ENCODE results near the gene BMP8B. TPM values are rescaled to one million over a fixed set of nuclear protein-coding genes. Genes with fewer than 3 reads are reported as not detected.

Gene BMP8B
- total and polyA plus RNA-seq, 2 of the 8 experiments (the other 6 are each of a cell fraction or from before 2014, with no cell fraction given), result 0.37 to 0.50 TPM

DNA sequence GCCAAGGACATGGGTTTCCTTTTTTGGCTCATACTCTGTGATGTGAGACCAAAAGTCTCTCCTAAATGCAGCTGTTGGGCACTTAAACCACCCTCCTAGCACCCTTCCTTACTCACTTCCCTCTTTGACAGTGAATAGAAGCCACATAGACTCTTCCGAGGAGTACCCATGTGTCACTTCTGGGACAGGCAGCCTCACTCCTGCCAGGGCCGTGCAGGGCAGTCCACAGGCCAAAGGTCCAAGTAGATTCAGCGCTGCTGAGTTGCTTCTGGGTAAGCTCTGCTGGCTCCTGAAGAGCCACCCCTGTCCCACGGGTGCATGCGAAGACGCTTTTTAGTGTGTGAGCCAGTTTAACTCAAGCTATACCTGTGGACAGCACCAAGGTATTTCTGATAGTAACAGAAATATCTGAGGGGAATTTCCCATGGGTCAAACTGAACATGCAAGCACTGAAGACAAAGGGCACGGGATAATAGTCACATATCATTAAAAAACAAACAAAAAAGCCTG, 36.8 kb upstream of the BMP8B start (continued):
- TF ChIP-seq, protein P1, sequence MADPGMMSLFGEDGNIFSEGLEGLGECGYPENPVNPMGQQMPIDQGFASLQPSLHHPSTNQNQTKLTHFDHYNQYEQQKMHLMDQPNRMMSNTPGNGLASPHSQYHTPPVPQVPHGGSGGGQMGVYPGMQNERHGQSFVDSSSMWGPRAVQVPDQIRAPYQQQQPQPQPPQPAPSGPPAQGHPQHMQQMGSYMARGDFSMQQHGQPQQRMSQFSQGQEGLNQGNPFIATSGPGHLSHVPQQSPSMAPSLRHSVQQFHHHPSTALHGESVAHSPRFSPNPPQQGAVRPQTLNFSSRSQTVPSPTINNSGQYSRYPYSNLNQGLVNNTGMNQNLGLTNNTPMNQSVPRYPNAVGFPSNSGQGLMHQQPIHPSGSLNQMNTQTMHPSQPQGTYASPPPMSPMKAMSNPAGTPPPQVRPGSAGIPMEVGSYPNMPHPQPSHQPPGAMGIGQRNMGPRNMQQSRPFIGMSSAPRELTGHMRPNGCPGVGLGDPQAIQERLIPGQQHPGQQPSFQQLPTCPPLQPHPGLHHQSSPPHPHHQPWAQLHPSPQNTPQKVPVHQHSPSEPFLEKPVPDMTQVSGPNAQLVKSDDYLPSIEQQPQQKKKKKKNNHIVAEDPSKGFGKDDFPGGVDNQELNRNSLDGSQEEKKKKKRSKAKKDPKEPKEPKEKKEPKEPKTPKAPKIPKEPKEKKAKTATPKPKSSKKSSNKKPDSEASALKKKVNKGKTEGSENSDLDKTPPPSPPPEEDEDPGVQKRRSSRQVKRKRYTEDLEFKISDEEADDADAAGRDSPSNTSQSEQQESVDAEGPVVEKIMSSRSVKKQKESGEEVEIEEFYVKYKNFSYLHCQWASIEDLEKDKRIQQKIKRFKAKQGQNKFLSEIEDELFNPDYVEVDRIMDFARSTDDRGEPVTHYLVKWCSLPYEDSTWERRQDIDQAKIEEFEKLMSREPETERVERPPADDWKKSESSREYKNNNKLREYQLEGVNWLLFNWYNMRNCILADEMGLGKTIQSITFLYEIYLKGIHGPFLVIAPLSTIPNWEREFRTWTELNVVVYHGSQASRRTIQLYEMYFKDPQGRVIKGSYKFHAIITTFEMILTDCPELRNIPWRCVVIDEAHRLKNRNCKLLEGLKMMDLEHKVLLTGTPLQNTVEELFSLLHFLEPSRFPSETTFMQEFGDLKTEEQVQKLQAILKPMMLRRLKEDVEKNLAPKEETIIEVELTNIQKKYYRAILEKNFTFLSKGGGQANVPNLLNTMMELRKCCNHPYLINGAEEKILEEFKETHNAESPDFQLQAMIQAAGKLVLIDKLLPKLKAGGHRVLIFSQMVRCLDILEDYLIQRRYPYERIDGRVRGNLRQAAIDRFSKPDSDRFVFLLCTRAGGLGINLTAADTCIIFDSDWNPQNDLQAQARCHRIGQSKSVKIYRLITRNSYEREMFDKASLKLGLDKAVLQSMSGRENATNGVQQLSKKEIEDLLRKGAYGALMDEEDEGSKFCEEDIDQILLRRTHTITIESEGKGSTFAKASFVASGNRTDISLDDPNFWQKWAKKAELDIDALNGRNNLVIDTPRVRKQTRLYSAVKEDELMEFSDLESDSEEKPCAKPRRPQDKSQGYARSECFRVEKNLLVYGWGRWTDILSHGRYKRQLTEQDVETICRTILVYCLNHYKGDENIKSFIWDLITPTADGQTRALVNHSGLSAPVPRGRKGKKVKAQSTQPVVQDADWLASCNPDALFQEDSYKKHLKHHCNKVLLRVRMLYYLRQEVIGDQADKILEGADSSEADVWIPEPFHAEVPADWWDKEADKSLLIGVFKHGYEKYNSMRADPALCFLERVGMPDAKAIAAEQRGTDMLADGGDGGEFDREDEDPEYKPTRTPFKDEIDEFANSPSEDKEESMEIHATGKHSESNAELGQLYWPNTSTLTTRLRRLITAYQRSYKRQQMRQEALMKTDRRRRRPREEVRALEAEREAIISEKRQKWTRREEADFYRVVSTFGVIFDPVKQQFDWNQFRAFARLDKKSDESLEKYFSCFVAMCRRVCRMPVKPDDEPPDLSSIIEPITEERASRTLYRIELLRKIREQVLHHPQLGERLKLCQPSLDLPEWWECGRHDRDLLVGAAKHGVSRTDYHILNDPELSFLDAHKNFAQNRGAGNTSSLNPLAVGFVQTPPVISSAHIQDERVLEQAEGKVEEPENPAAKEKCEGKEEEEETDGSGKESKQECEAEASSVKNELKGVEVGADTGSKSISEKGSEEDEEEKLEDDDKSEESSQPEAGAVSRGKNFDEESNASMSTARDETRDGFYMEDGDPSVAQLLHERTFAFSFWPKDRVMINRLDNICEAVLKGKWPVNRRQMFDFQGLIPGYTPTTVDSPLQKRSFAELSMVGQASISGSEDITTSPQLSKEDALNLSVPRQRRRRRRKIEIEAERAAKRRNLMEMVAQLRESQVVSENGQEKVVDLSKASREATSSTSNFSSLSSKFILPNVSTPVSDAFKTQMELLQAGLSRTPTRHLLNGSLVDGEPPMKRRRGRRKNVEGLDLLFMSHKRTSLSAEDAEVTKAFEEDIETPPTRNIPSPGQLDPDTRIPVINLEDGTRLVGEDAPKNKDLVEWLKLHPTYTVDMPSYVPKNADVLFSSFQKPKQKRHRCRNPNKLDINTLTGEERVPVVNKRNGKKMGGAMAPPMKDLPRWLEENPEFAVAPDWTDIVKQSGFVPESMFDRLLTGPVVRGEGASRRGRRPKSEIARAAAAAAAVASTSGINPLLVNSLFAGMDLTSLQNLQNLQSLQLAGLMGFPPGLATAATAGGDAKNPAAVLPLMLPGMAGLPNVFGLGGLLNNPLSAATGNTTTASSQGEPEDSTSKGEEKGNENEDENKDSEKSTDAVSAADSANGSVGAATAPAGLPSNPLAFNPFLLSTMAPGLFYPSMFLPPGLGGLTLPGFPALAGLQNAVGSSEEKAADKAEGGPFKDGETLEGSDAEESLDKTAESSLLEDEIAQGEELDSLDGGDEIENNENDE (IDR thresholded peaks at IDR 0.05; ENCODE audit: insufficient replicate concordance, low read length), result no peak
- TF ChIP-seq BCL11A (IDR thresholded peaks at IDR 0.05; ENCODE audit: low read depth in 2 of 2, low read length in 2 of 2), result no peak
- TF ChIP-seq EGR1 (IDR thresholded peaks at IDR 0.05; ENCODE audit: borderline replicate concordance, low read depth, low read length), result no peak
- TF ChIP-seq, protein P2, sequence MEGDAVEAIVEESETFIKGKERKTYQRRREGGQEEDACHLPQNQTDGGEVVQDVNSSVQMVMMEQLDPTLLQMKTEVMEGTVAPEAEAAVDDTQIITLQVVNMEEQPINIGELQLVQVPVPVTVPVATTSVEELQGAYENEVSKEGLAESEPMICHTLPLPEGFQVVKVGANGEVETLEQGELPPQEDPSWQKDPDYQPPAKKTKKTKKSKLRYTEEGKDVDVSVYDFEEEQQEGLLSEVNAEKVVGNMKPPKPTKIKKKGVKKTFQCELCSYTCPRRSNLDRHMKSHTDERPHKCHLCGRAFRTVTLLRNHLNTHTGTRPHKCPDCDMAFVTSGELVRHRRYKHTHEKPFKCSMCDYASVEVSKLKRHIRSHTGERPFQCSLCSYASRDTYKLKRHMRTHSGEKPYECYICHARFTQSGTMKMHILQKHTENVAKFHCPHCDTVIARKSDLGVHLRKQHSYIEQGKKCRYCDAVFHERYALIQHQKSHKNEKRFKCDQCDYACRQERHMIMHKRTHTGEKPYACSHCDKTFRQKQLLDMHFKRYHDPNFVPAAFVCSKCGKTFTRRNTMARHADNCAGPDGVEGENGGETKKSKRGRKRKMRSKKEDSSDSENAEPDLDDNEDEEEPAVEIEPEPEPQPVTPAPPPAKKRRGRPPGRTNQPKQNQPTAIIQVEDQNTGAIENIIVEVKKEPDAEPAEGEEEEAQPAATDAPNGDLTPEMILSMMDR (IDR thresholded peaks at IDR 0.05; ENCODE audit: control extremely low read depth in 1 of 3, insufficient read depth in 1 of 3, low read depth in 1 of 3, low read length in 3 of 3), result no peak
- TF ChIP-seq RFX5 (IDR thresholded peaks at IDR 0.05; ENCODE audit: borderline replicate concordance, low read depth, low read length), result no peak
- TF ChIP-seq POU5F1 (IDR thresholded peaks at IDR 0.05; ENCODE audit: low read depth, low read length), result no peak
- no peak for TF ChIP-seq SP4 (IDR thresholded peaks at IDR 0.05; ENCODE audit: low read length)
- no peak for TF ChIP-seq NANOG (IDR thresholded peaks at IDR 0.05; ENCODE audit: insufficient read depth, low read depth, low read length, poor library complexity, severe bottlenecking)
